ENCODE data around the gene F8. TPM values are rescaled to one million over a fixed set of nuclear protein-coding genes. Genes with fewer than 3 reads are reported as not detected.
"Not testable (repeated sequence)": the region's sequence is repeated elsewhere in the genome, so short reads cannot be mapped to it uniquely, and the experiment has no call there.

F8 gene
- polyA plus RNA-seq, 1 donor from 2014 or later = 2.1 TPM

- H3K4me2 ChIP-seq (ENCODE audit: low read length); H3K27ac ChIP-seq (ENCODE audit: low read length); H3K9me2 ChIP-seq (ENCODE audit: insufficient read depth, low read length); H3K9me3 ChIP-seq (ENCODE audit: low read length); H3K79me2 ChIP-seq (replicated peaks; ENCODE audit: insufficient read depth, low read length); H3K36me3 ChIP-seq (ENCODE audit: insufficient read depth, low read length); H2AFZ ChIP-seq (ENCODE audit: low read depth, low read length); H3K4me3 ChIP-seq (ENCODE audit: low read length); H4K20me1 ChIP-seq (ENCODE audit: insufficient read depth); H3K9ac ChIP-seq (ENCODE audit: low read length); H3K27me3 ChIP-seq (ENCODE audit: insufficient read depth, low read depth, low read length); H3F3A ChIP-seq (ENCODE audit: insufficient read depth, low read length, poor library complexity, severe bottlenecking): not testable (repeated sequence)
Observed at GRCh38 chrX:154817048-154817618, 205.4 kb downstream of the F8 start.

GRCh38 chrX:154816326-154816898 lies 206.1 kb downstream of the F8 start:
- not testable (repeated sequence) for H3K27ac ChIP-seq (ENCODE audit: low read length); H3K9me2 ChIP-seq (ENCODE audit: insufficient read depth, low read length); H3K9ac ChIP-seq (ENCODE audit: low read length); H3K79me2 ChIP-seq (replicated peaks; ENCODE audit: insufficient read depth, low read length); H3K4me3 ChIP-seq (ENCODE audit: low read length); H3K9me3 ChIP-seq (ENCODE audit: low read length); H3F3A ChIP-seq (ENCODE audit: insufficient read depth, low read length, poor library complexity, severe bottlenecking); H3K27me3 ChIP-seq (ENCODE audit: insufficient read depth, low read depth, low read length); H3K4me2 ChIP-seq (ENCODE audit: low read length); H3K36me3 ChIP-seq (ENCODE audit: insufficient read depth, low read length); H2AFZ ChIP-seq (ENCODE audit: low read depth, low read length); H4K20me1 ChIP-seq (ENCODE audit: insufficient read depth)

- Histone ChIP-seq H3K4me3 (ENCODE audit: low read length) (no peak overlapping the region), H3K36me3 (ENCODE audit: insufficient read depth, low read length) (no peaks in the 10 kb centered on the region), H3K4me2 (ENCODE audit: low read length) (no peak overlapping the region), H3K27me3 (ENCODE audit: insufficient read depth, low read depth, low read length) (no peaks in the 10 kb centered on the region), H3K79me2 (replicated peaks; ENCODE audit: insufficient read depth, low read length) (no peaks in the 10 kb centered on the region), H3K27ac (ENCODE audit: low read length) (no peak overlapping the region), H3K9ac (ENCODE audit: low read length) (no peak overlapping the region), H2AFZ (ENCODE audit: low read depth, low read length) (no peak overlapping the region), H3K9me3 (ENCODE audit: low read length) (no peaks in the 10 kb centered on the region), H4K20me1 (ENCODE audit: insufficient read depth) (no peaks in the 10 kb centered on the region), H3F3A (ENCODE audit: insufficient read depth, low read length, poor library complexity, severe bottlenecking) (no peaks in the 10 kb centered on the region), H3K9me2 (ENCODE audit: insufficient read depth, low read length) (no peaks in the 10 kb centered on the region)
- TF ChIP-seq SMC3 (conservative IDR thresholded peaks at IDR 0.05; ENCODE audit: poor library complexity) (no peak), EP300 (conservative IDR thresholded peaks at IDR 0.05; ENCODE audit: poor library complexity, severe bottlenecking) (no peak), RAD21 (conservative IDR thresholded peaks at IDR 0.05) (no peak), MXI1 (conservative IDR thresholded peaks at IDR 0.05; ENCODE audit: poor library complexity, severe bottlenecking) (no peak), REST (IDR thresholded peaks at IDR 0.05; ENCODE audit: borderline replicate concordance) (no peak), POLR2AphosphoS5 (IDR thresholded peaks at IDR 0.05) (no peak)
Observed at GRCh38 chrX:154815274-154815818, 207.2 kb downstream of the F8 start.
